Measurements from ENCODE around the gene HUS1. TPM values are rescaled to one million over a fixed set of nuclear protein-coding genes. Genes with fewer than 3 reads are reported as not detected.

HUS1 gene
- total and polyA plus RNA-seq, 2 of the 8 experiments (the other 6 are each of a cell fraction or from before 2014, with no cell fraction given) = 15.0 to 33.0 TPM

DNA sequence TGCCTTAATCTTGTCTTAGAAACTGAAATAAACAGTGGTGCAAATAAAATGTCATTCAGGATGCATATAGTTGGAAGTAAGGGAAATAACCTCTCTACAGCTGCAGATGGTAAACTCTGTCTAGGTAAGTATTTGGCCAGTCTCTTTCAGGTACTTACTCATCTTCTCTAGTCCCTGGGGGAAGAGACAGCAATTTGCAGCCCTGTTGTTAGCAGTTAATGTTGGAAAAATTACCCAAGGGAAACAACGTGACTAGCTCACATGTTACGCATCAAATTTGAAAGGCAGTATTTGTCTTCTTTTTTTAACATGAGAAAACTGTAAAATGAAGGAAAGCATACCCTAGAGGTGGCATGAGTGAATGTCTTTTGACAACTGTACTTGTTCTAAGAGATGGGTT, 3.2 kb upstream of the HUS1 start:
- Histone ChIP-seq H4K5ac (ENCODE audit: insufficient read length, low read depth, low read length) (no peak overlapping the region), H3K79me1 (ENCODE audit: low read depth, low read length) (no peaks in the 10 kb centered on the region), H3K9ac (replicated peaks in 1 of 4; ENCODE audit: extremely low read depth in 1 of 4, low read depth in 3 of 4, low read length in 3 of 4) (no peak overlapping the region), H3K4me2 (ENCODE audit: insufficient read depth in 1 of 2, low read depth in 2 of 2, low read length in 2 of 2) (no peak overlapping the region), H4K91ac (replicated peaks; ENCODE audit: insufficient read length, low read length) (no peak overlapping the region), H3K23me2 (ENCODE audit: low read depth, low read length) (peaks cover 4% of the 10 kb centered on the region; the same call in 1 of the 2 replicates), H4K8ac (ENCODE audit: extremely low read depth, insufficient read depth, low read length) (no peak overlapping the region), H2BK20ac (ENCODE audit: low read length) (no peak overlapping the region), H3K9me3 (ENCODE audit: insufficient read depth in 2 of 2, low read depth in 1 of 2, low read length in 1 of 2) (no peaks in the 10 kb centered on the region), H3K36me3 (ENCODE audit: control insufficient read depth in 2 of 4, insufficient read depth in 4 of 4, low read length in 3 of 4) (peaks cover 0 to 9% (median 8%) of the 10 kb centered on the region in 4 experiments; a peak in 5 of 8 replicates), H3K4me1 (replicated peaks in 1 of 4; ENCODE audit: control insufficient read depth in 3 of 4, insufficient read depth in 4 of 4, low read length in 3 of 4) (peaks cover 0 to 4% (median 3%) of the 10 kb centered on the region in 4 experiments; a peak in 3 of 7 replicates), H3K79me2 (ENCODE audit: control insufficient read depth in 1 of 2, insufficient read depth in 2 of 2, low read length in 2 of 2) (peaks cover 5 to 13% of the 10 kb centered on the region in 2 experiments), H3K18ac (ENCODE audit: extremely low read depth, low read length) (no peak overlapping the region), H3K27ac (ENCODE audit: low read depth, low read length) (no peak overlapping the region), H3K56ac (replicated peaks; ENCODE audit: insufficient read length, low read depth, low read length) (no peak overlapping the region), H3K4ac (replicated peaks; ENCODE audit: insufficient read length, low read depth, low read length) (no peak overlapping the region), H2BK5ac (ENCODE audit: low read depth, low read length) (no peak overlapping the region), H2AFZ (ENCODE audit: low read length) (0 out of 2 replicates have a peak overlapping the region, but pooled peaks have one; percentile 17), H3K14ac (ENCODE audit: insufficient read length) (no peak overlapping the region), H3K4me3 (ENCODE audit: extremely low read depth in 1 of 4, insufficient read depth in 2 of 4, low read depth in 3 of 4, low read length in 4 of 4) (no peak overlapping the region), H4K20me1 (replicated peaks in 1 of 2; ENCODE audit: control insufficient read depth in 1 of 2, insufficient read depth in 2 of 2, low read length in 2 of 2) (peaks cover 0 to 2% of the 10 kb centered on the region in 2 experiments), H2BK12ac (ENCODE audit: low read depth, low read length) (no peak overlapping the region), H2BK120ac (replicated peaks; ENCODE audit: low read depth, low read length) (no peak overlapping the region), H3K23ac (ENCODE audit: insufficient read length) (no peak overlapping the region), H2BK15ac (ENCODE audit: low read length) (no peak overlapping the region), H2AK5ac (ENCODE audit: low read depth, low read length) (no peak overlapping the region), H3K27me3 (replicated peaks in 1 of 4; ENCODE audit: control insufficient read depth in 3 of 4, extremely low read depth in 1 of 4, insufficient read depth in 3 of 4, low read length in 3 of 4) (no peaks in the 10 kb centered on the region)
- CTCF ChIA-PET (ENCODE audit: partially characterized antibody) = interaction anchor here (1.3 to 2.0 kb wide), 5 partner anchors 9 to 128 kb away, joined by 5 to 11 read pairs (median 6); no protein-coding TSS in a partner anchor
- no peak for DNase-seq (ENCODE audit: low read depth in 1 of 2, low spot score in 2 of 2)
- POLR2A ChIA-PET (ENCODE audit: partially characterized antibody) = interaction anchor here (0.8 to 1.9 kb wide), 4 partner anchors 55 to 128 kb away, joined by 3 to 4 read pairs (median 4); no protein-coding TSS in a partner anchor
- FAIRE-seq = no peak
- WGBS, 2 experiments (ENCODE audit: extremely low coverage in 1 of 2, insufficient coverage in 1 of 2, insufficient read length in 1 of 2, insufficient replicate concordance in 2 of 2, low coverage in 1 of 2, low lambda C conversion rate in 2 of 2, missing lambda C conversion rate in 1 of 2) = 78% methylated on average over 2 of the region's 2 CpGs; no CpG with 5 or more reads in 1 of the 2 experiments
- TF ChIP-seq GABPA (IDR thresholded peaks at IDR 0.05; ENCODE audit: borderline replicate concordance, insufficient read depth, low read length) (no peak), ASH2L (IDR thresholded peaks at IDR 0.05; ENCODE audit: low read length) (no peak), YY1 (IDR thresholded peaks at IDR 0.05; ENCODE audit: low read depth, low read length) (no peak), CEBPB (IDR thresholded peaks at IDR 0.05; ENCODE audit: low read depth, low read length) (no peak), TAF1 (IDR thresholded peaks at IDR 0.05; ENCODE audit: low read depth, low read length) (no peak), RNF2 (IDR thresholded peaks at IDR 0.05; ENCODE audit: borderline replicate concordance, low read depth, low read length, missing control alignments, poor library complexity, severe bottlenecking) (no peak), RFX5 (IDR thresholded peaks at IDR 0.05; ENCODE audit: borderline replicate concordance, low read depth, low read length) (no peak), HDAC6 (IDR thresholded peaks at IDR 0.05; ENCODE audit: low read depth, low read length) (no peak), FOSL1 (IDR thresholded peaks at IDR 0.05; ENCODE audit: insufficient read depth, low read depth, low read length) (no peak)
- TF ChIP-seq, protein P1, sequence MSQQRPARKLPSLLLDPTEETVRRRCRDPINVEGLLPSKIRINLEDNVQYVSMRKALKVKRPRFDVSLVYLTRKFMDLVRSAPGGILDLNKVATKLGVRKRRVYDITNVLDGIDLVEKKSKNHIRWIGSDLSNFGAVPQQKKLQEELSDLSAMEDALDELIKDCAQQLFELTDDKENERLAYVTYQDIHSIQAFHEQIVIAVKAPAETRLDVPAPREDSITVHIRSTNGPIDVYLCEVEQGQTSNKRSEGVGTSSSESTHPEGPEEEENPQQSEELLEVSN (IDR thresholded peaks at IDR 0.05) = no peak
